ENCODE data around the gene EPHA3.

DNA sequence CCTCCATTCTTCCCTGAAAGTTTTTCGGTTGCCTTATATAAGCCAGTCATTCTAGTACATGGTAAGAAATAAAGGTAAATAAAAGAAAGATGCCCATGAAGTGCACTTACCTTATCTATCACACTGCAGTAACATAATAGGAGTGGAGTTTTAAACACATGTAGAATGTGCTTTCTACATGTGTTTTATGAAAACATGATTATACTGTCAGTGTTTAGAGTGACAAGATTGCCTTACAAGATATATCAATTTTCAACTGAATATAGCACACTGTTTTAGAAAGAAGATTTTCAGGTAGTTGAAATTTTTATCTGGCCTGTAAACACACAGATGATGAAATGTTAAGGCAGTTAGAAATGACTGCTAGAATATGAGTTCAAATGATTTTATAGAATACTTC is 219.6 kb downstream of the EPHA3 start:
- no peak for TF ChIP-seq SETDB1 (IDR thresholded peaks at IDR 0.05; ENCODE audit: low read length)
- TF ChIP-seq, protein P1, sequence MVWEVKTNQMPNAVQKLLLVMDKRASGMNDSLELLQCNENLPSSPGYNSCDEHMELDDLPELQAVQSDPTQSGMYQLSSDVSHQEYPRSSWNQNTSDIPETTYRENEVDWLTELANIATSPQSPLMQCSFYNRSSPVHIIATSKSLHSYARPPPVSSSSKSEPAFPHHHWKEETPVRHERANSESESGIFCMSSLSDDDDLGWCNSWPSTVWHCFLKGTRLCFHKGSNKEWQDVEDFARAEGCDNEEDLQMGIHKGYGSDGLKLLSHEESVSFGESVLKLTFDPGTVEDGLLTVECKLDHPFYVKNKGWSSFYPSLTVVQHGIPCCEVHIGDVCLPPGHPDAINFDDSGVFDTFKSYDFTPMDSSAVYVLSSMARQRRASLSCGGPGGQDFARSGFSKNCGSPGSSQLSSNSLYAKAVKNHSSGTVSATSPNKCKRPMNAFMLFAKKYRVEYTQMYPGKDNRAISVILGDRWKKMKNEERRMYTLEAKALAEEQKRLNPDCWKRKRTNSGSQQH (CRISPR knock-in tag; IDR thresholded peaks at IDR 0.05): no peak
- TF ChIP-seq FOS (IDR thresholded peaks at IDR 0.05; ENCODE audit: extremely low read depth, insufficient read length): no peak
- no peak for TF ChIP-seq POLR2A (conservative IDR thresholded peaks at IDR 0.05)
- TF ChIP-seq, protein P2, sequence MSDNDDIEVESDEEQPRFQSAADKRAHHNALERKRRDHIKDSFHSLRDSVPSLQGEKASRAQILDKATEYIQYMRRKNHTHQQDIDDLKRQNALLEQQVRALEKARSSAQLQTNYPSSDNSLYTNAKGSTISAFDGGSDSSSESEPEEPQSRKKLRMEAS (CRISPR knock-in tag; IDR thresholded peaks at IDR 0.05): no peak

Measured in K562 (cell line).